ENCODE data around the gene HNRNPR. TPM values are rescaled to one million over a fixed set of nuclear protein-coding genes. Genes with fewer than 3 reads are reported as not detected.

HNRNPR gene
- total RNA-seq, 2 donors from 2014 or later, result 187 to 210 TPM

DNA sequence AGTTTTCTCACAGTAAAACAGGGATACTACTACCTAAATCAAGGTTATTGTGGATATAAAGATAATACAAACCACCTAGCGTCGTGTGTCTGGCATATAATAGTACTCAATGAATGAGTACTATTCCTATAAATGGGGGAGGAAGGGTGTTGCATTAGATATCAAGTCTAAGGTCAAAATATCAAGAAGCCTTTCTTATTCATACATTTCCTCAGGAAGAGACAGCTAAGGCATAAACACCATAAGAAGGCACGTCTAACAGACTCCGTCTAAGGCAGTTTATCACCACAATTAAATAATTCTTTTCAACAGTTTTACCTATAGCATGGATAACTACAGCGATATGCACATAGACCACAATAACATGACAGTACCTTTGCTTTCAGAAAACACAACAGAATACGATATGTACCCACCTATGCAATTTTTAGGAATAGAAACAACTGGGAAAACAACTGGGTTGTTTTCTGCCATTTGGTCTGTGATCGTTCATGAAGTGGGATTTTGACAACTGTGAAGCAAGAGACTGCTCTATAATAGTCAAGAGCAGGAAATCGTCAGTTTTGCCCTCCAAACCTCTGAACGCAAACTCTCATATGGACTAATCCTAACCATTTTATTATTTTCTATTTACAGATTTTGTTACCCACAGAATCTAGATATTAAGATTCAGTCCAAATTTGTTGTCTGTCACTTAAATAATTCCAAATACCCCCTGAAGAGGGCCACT, 53.1 kb downstream of the HNRNPR start:
- Histone ChIP-seq H3K9ac (ENCODE audit: extremely low read depth, low read length, poor library complexity, severe bottlenecking) (no peak overlapping the region), H3K4me3 (ENCODE audit: low read length) (no peak overlapping the region), H3K4me1 (ENCODE audit: control insufficient read depth, insufficient read depth, low read length) (no peaks in the 10 kb centered on the region), H3K27me3 (ENCODE audit: control insufficient read depth, insufficient read depth, low read length, poor library complexity, severe bottlenecking) (no peaks in the 10 kb centered on the region), H3K27ac (ENCODE audit: low read depth, low read length) (no peak overlapping the region), H3K9me3 (ENCODE audit: control insufficient read depth, low read length) (no peaks in the 10 kb centered on the region), H3K36me3 (ENCODE audit: control insufficient read depth, insufficient read depth, low read length) (peaks cover 66% of the 10 kb centered on the region)
- H3K9me3 Mint-ChIP-seq, result no peaks in the 10 kb centered on the region
- H3K4me1 Mint-ChIP-seq, result no peaks in the 10 kb centered on the region
- no peaks in the 10 kb centered on the region for H3K27me3 Mint-ChIP-seq (ENCODE audit: insufficient read depth)
- TF ChIP-seq, protein P1, sequence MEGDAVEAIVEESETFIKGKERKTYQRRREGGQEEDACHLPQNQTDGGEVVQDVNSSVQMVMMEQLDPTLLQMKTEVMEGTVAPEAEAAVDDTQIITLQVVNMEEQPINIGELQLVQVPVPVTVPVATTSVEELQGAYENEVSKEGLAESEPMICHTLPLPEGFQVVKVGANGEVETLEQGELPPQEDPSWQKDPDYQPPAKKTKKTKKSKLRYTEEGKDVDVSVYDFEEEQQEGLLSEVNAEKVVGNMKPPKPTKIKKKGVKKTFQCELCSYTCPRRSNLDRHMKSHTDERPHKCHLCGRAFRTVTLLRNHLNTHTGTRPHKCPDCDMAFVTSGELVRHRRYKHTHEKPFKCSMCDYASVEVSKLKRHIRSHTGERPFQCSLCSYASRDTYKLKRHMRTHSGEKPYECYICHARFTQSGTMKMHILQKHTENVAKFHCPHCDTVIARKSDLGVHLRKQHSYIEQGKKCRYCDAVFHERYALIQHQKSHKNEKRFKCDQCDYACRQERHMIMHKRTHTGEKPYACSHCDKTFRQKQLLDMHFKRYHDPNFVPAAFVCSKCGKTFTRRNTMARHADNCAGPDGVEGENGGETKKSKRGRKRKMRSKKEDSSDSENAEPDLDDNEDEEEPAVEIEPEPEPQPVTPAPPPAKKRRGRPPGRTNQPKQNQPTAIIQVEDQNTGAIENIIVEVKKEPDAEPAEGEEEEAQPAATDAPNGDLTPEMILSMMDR (conservative IDR thresholded peaks at IDR 0.05), result no peak
- no peak for DNase-seq
- H3K4me3 Mint-ChIP-seq, result no peak overlapping the region
- peaks cover 27% of the 10 kb centered on the region for H3K36me3 Mint-ChIP-seq (ENCODE audit: low read depth)
- WGBS, 2 experiments (ENCODE audit: insufficient coverage in 1 of 2, insufficient read length in 1 of 2), result 91 to 96% methylated on average over 6 to 9 of the region's 9 CpGs
- no peak overlapping the region for H3K27ac Mint-ChIP-seq

DNA sequence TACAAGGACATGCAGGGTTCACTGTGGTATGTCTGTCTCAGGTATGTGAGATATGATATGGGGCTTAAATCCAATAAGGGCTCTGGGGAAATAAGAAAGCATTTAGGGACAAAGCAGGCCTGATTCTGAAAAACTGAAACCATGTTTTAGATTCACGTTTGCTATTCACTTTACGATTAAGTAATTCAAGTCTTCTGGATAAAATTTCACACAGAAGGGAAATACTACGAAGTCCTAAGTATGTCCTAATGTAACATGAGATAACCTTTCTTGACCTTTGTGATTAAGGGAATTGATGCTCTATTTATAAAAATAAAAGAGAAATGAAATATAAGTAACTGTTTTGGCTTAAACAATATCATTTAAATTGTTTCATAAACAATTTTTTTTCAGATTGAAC, 55.4 kb downstream of the HNRNPR start:
- TF ChIP-seq, protein P1 (conservative IDR thresholded peaks at IDR 0.05), result no peak
- H3K4me1 ChIP-seq (ENCODE audit: control insufficient read depth, insufficient read depth, low read length), result no peaks in the 10 kb centered on the region
- H3K27ac Mint-ChIP-seq, result no peak overlapping the region
- no peak overlapping the region for H3K4me3 Mint-ChIP-seq
- WGBS, 2 experiments (ENCODE audit: insufficient coverage in 1 of 2, insufficient read length in 1 of 2), result 95 to 100% methylated on average over 3 of the region's 3 CpGs
- H3K27ac ChIP-seq (ENCODE audit: low read depth, low read length), result no peak overlapping the region
- DNase-seq, result no peak
- no peak overlapping the region for H3K4me3 ChIP-seq (ENCODE audit: low read length)
- H3K4me1 Mint-ChIP-seq, result no peaks in the 10 kb centered on the region
- no peaks in the 10 kb centered on the region for H3K9me3 ChIP-seq (ENCODE audit: control insufficient read depth, low read length)
- peaks cover 34% of the 10 kb centered on the region for H3K36me3 Mint-ChIP-seq (ENCODE audit: low read depth)
- no peaks in the 10 kb centered on the region for H3K27me3 ChIP-seq (ENCODE audit: control insufficient read depth, insufficient read depth, low read length, poor library complexity, severe bottlenecking)
- H3K9me3 Mint-ChIP-seq, result no peaks in the 10 kb centered on the region
- no peak overlapping the region for H3K9ac ChIP-seq (ENCODE audit: extremely low read depth, low read length, poor library complexity, severe bottlenecking)
- H3K27me3 Mint-ChIP-seq (ENCODE audit: insufficient read depth), result no peaks in the 10 kb centered on the region
- peaks cover 68% of the 10 kb centered on the region for H3K36me3 ChIP-seq (ENCODE audit: control insufficient read depth, insufficient read depth, low read length)

DNA sequence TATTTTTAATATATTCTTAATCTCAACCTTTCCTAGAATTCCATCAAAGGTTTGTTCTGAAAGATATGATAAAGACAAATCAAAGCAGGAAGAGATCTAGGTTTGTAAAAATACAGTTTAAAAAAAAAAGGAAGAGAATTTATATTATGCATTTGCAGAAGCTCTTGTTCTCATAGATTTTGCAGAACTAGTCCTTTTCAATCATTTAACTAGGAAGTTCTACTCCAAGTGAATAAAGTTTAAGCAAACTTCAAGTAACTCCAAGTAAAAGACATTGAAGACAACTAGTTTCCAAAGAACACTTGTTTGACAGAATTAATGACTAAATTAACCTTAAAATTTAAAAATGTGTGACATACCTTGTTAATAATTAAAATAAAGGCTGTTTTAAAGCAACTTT, 55.9 kb downstream of the HNRNPR start:
- no peak for DNase-seq
- Histone ChIP-seq H3K36me3 (ENCODE audit: control insufficient read depth, insufficient read depth, low read length) (peaks cover 73% of the 10 kb centered on the region), H3K4me1 (ENCODE audit: control insufficient read depth, insufficient read depth, low read length) (no peaks in the 10 kb centered on the region), H3K27me3 (ENCODE audit: control insufficient read depth, insufficient read depth, low read length, poor library complexity, severe bottlenecking) (no peaks in the 10 kb centered on the region), H3K27ac (ENCODE audit: low read depth, low read length) (no peak overlapping the region), H3K9ac (ENCODE audit: extremely low read depth, low read length, poor library complexity, severe bottlenecking) (no peak overlapping the region), H3K4me3 (ENCODE audit: low read length) (no peak overlapping the region), H3K9me3 (ENCODE audit: control insufficient read depth, low read length) (no peaks in the 10 kb centered on the region)
- Mint-ChIP-seq H3K36me3 (ENCODE audit: low read depth) (peaks cover 37% of the 10 kb centered on the region), H3K9me3 (no peaks in the 10 kb centered on the region), H3K4me3 (no peak overlapping the region), H3K27ac (no peak overlapping the region), H3K4me1 (no peaks in the 10 kb centered on the region), H3K27me3 (ENCODE audit: insufficient read depth) (no peaks in the 10 kb centered on the region)
- TF ChIP-seq, protein P1 (conservative IDR thresholded peaks at IDR 0.05), result no peak

All from endodermal cell (in vitro differentiated cells).